ENCODE results near the gene DNAH6. TPM values are rescaled to one million over a fixed set of nuclear protein-coding genes. Genes with fewer than 3 reads are reported as not detected.

The DNAH6 gene
- total and polyA plus RNA-seq, 2 of the 8 experiments (the other 6 are each of a cell fraction or from before 2014, with no cell fraction given) = 0.06 to 0.43 TPM

DNA sequence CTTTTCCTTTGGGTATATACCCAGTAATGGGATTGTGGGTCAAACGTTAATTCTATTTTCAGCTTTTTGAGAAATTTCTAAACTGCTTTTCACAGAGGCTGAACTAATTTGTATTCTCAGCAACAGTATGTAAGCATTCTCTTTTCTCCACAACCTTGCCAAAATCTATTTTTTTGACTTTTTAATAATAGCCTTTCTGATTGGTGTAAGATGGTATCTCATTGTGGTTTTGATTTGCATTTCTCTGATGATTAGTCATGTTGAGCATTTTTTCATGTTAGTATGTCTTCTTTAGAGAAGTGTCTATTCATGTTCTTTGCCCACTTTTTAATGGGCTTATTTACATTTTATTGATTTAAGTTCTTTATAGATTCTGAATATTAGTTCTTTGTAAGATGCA is 219.1 kb downstream of the DNAH6 start (continued):
- TF ChIP-seq SIN3A (conservative IDR thresholded peaks at IDR 0.05 in 1 of 2, IDR thresholded peaks at IDR 0.05 in 1 of 2; ENCODE audit: low read depth in 1 of 2, low read length in 2 of 2) = no peak
- TF ChIP-seq CTBP2 (IDR thresholded peaks at IDR 0.05; ENCODE audit: borderline replicate concordance, insufficient read depth, insufficient read length, low read length) = no peak
